GM12878 (cell line): ENCODE results near the gene UBE2QL1. TPM values are rescaled to one million over a fixed set of nuclear protein-coding genes. Genes with fewer than 3 reads are reported as not detected.

Source experiments
- ATAC-seq: fragments of 200-7000 bp; cut with Tn5 transposase; 3 replicates; pipeline ENCODE4 v1.9.1; 2020; ENCODE audit warnings: mild to moderate bottlenecking, moderate library complexity
- BruUV-seq: library from RNA; stranded (reverse); fragments of 400-500 nt; replicated peaks from 2 replicates; lab custom pipeline; 2021; lab: Mats Ljungman, UMichigan
- CTCF ChIA-PET: fragments of 300-600 bp; sonication (Branson Sonifier 250); formaldehyde crosslinking; extraction: SDS; loops from one replicate; lab custom pipeline; 2021; ENCODE audit warnings: inconsistent platforms; lab: Yijun Ruan, JAX
- POLR2A ChIA-PET: fragments of 350-600 bp; formaldehyde crosslinking; extraction: SDS; loops from one replicate; lab custom pipeline; 2021; ENCODE audit warnings: inconsistent platforms; lab: Charles Lee
- RAD21 ChIA-PET: fragments of 300-600 bp; sonication (Branson Sonifier 250); formaldehyde crosslinking; loops from one replicate; lab custom pipeline; 2023; ENCODE audit warnings: antibody characterized with exemption; ENCODE audit not compliant: unreplicated experiment; lab: Charles Lee
- SMC1A ChIA-PET: fragments of 300-600 bp; sonication (Branson Sonifier 250); formaldehyde crosslinking; loops from one replicate; lab custom pipeline; 2023; ENCODE audit not compliant: unreplicated experiment, uncharacterized antibody; lab: Charles Lee
- DNase-seq: peaks from one replicate; pipeline ENCODE4 v3.0.0-alpha.2; 2011; ENCODE audit warnings: low read depth, low spot score
- FAIRE-seq: peaks from 3 replicates; lab custom pipeline; 2011; peaks lifted over from hg19 to GRCh38; lab: Jason Lieb, UNC
- H2AFZ ChIP-seq: 2 replicates; pipeline ENCODE4 v1.6.0; 2011; ENCODE audit warnings: low read depth, low read length, control low read depth; ENCODE audit not compliant: control insufficient read depth
- H3K27ac ChIP-seq: 2 replicates; pipeline ENCODE4 v1.5.1; 2011; ENCODE audit warnings: control low read depth; ENCODE audit not compliant: control insufficient read depth, insufficient read depth
- H3K27me3 ChIP-seq, 2 experiments: replicated peaks in 1 of 2; 2 replicates each; pipeline versions ENCODE4 v1.6.0 to v1.6.1; 2011; ENCODE audit warnings: low read length in 1 of 2; ENCODE audit not compliant: control insufficient read depth in 2 of 2, insufficient read depth in 2 of 2
- H3K36me3 ChIP-seq, 2 experiments: 2 replicates each; pipeline ENCODE4 v1.5.1; 2011; ENCODE audit warnings: low read length in 1 of 2; ENCODE audit not compliant: control insufficient read depth in 2 of 2, insufficient read depth in 2 of 2
- H3K4me1 ChIP-seq: 2 replicates; pipeline ENCODE4 v1.6.1; 2011; ENCODE audit warnings: mild to moderate bottlenecking, low read length, moderate library complexity, mixed read lengths; ENCODE audit not compliant: control insufficient read depth, insufficient read depth
- H3K4me2 ChIP-seq: 2 replicates; pipeline ENCODE4 v1.6.0; 2011; ENCODE audit warnings: control low read depth; ENCODE audit not compliant: control insufficient read depth, insufficient read depth
- H3K4me3 ChIP-seq: fragments of 200-600 bp; sonication (generic); 2 replicates; pipeline ENCODE4 v1.5.1; 2016
- H3K79me2 ChIP-seq: 2 replicates; pipeline ENCODE4 v1.6.0; 2011; ENCODE audit warnings: low read length; ENCODE audit not compliant: control insufficient read depth, insufficient read depth
- H3K9ac ChIP-seq: 2 replicates; pipeline ENCODE4 v1.8.0; 2011; ENCODE audit warnings: low read length, control low read depth, mixed read lengths; ENCODE audit not compliant: control insufficient read depth, insufficient read depth
- H3K9me3 ChIP-seq: replicated peaks from 3 replicates; pipeline ENCODE4 v1.5.1; 2011; ENCODE audit warnings: mild to moderate bottlenecking, low read length; ENCODE audit not compliant: control insufficient read depth, insufficient read depth
- H4K20me1 ChIP-seq: 2 replicates; pipeline ENCODE4 v1.6.0; 2011; ENCODE audit not compliant: control insufficient read depth, insufficient read depth
- CBFB ChIP-seq: IDR thresholded peaks from 2 replicates; pipeline ENCODE4 v1.6.1; 2016; ENCODE audit warnings: antibody characterized with exemption, low read depth
- CREM ChIP-seq: IDR thresholded peaks from 2 replicates; pipeline ENCODE4 v1.6.1; 2014; ENCODE audit warnings: antibody characterized with exemption, low read depth
- DPF2 ChIP-seq: fragments of 450-650 bp; IDR thresholded peaks from 2 replicates; pipeline ENCODE4 v1.6.1; 2017; ENCODE audit warnings: mild to moderate bottlenecking
- JUND ChIP-seq: IDR thresholded peaks from 2 replicates; pipeline ENCODE4 v1.6.1; 2012; ENCODE audit warnings: low read depth, mild to moderate bottlenecking, low read length, improper control_type of control experiment, moderate library complexity
- MTA2 ChIP-seq: fragments of 450-650 bp; IDR thresholded peaks from 2 replicates; pipeline ENCODE4 v1.6.1; 2016; ENCODE audit warnings: low read depth, mild to moderate bottlenecking, moderate library complexity
- MTA3 ChIP-seq: IDR thresholded peaks from 2 replicates; pipeline ENCODE4 v1.6.1; 2012; ENCODE audit warnings: low read length, inconsistent platforms, borderline replicate concordance
- PAX5 ChIP-seq: IDR thresholded peaks from 2 replicates; pipeline ENCODE4 v1.6.1; 2011; ENCODE audit warnings: low read depth, low read length, borderline replicate concordance
- PML ChIP-seq: IDR thresholded peaks from 2 replicates; pipeline ENCODE4 v1.6.1; 2012; ENCODE audit warnings: low read length, inconsistent platforms
- ZNF384 ChIP-seq: IDR thresholded peaks from 2 replicates; pipeline ENCODE4 v1.6.1; 2012; ENCODE audit warnings: low read depth, mild to moderate bottlenecking, low read length, improper control_type of control experiment, borderline replicate concordance
- WGBS: methylation state at CpG from one replicate; pipeline ENCODE4 v1.1.6; 2016; ENCODE audit warnings: low lambda C conversion rate; ENCODE audit not compliant: insufficient replicate concordance, insufficient coverage; ENCODE audit errors: missing lambda C conversion rate; 5-methylcytosine and 5-hydroxymethylcytosine counted together
- in situ Hi-C: fragments of 300-500 bp; cut with MboI; formaldehyde crosslinking; loops from 9 replicates; pipeline ENCODE4 v1.14.3; 2018; ENCODE audit warnings: mixed read lengths
- intact Hi-C: fragments of 100-400 bp; cut with micrococcal nuclease; formaldehyde crosslinking; loops from one replicate; pipeline ENCODE4 v1.14.2; 2022; ENCODE audit not compliant: unreplicated experiment
- polyA plus RNA-seq, 11 experiments: library from polyadenylated mRNA; depleted of rRNA in 4 of 11; unstranded in 6 of 11; stranded (reverse) in 5 of 11; fragments of >200 nt; fragmentation: Nextera tagmentation in 4 of 11; fragmentation: Illumina TruSeq in 1 of 11; extraction: Ambion mirVana in 4 of 11; extraction: Trizol in 1 of 11; gene quantifications; 1 replicate in 1 of 11; 2 replicates in 10 of 11; pipeline versions ENCODE4 v1.2.1 to v1.2.3, GENCODE V29; 2011 to 2016; ENCODE audit warnings: inconsistent platforms in 2 of 11, missing spikeins in 2 of 11, low read depth in 1 of 11
- total RNA-seq, 4 experiments: library from RNA; depleted of rRNA in 3 of 4; stranded (reverse); fragments of >200 nt in 3 of 4; fragmentation: Illumina TruSeq in 1 of 4; extraction: Trizol in 1 of 4; gene quantifications; 2 replicates each; pipeline versions ENCODE4 v1.2.1 to v1.2.3, GENCODE V29; 2013 to 2021
- TF ChIP-seq, protein P1 (sequence below): fragments of 450-650 bp; IDR thresholded peaks from 2 replicates; pipeline ENCODE4 v1.6.1; 2017; ENCODE audit warnings: borderline replicate concordance
- TF ChIP-seq, protein P2 (sequence below): fragments of 450-650 bp; IDR thresholded peaks from 2 replicates; pipeline ENCODE4 v1.6.1; 2014; ENCODE audit warnings: mild to moderate bottlenecking
- TF ChIP-seq, protein P3 (sequence below): IDR thresholded peaks from 2 replicates; pipeline ENCODE4 v1.6.1; 2012; ENCODE audit warnings: low read depth, low read length, improper control_type of control experiment
- TF ChIP-seq, protein P4 (sequence below): fragments of 450-650 bp; formaldehyde crosslinking; IDR thresholded peaks from 2 replicates; pipeline ENCODE4 v1.4.0; 2020; ENCODE audit warnings: mild to moderate bottlenecking, moderate library complexity

The UBE2QL1 gene
- total and polyA plus RNA-seq, 10 of the 15 experiments (the other 5 are each of a cell fraction or from before 2014, with no cell fraction given): 0.03 to 0.62 (median 0.04) TPM; not detected in 6

DNA sequence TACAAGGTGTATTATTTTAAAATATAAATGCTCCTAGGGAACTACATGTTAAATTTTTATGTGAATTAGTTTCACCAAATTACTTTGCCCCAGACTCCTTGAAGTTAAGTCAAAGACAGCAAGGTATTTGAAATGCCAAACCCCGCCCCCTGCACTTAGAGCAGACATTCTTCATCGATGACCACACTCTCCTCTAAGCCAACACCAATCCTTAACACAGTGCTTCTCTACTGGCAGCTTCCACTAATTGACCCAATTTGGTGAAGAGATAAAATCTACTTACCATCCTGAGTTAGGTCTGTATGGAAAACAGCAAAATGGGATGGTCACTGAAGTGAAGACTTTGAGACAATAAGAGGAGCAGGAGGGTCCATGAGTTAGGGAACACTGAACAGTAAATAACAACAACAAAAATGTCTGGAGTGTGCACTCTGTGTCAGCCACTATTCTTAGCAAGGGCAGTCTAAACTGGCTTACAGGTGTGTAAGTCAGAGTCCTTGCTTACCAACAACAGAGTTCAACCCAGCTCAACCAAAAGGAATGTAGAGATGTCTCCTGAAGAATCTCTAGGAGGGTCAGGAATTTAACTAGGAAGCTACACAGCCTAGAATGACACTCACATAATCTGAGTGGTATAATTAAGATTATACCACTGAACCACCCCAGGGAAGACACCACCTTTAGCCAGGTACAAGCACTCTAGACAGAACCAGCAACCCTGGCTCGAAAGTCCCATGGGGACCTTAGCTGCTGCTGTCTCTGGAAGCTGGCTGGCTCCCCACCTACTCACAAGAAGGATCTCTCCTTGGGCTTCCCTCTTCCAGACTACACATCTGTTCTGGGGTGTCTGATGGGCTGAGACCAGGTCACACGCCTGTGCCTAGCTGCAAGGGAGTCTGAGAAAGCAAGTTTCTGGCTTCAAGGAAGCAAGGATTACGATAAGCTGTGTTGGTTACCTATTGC is 8.8 kb upstream of the UBE2QL1 start:
- no TSS peak for BruUV-seq
- Histone ChIP-seq H2AFZ (no peak overlapping the region), H3K27me3 (peaks cover 1 to 4% of the 10 kb centered on the region in 2 experiments; a peak in 1 of 4 replicates), H3K4me1 (no peaks in the 10 kb centered on the region), H4K20me1 (no peaks in the 10 kb centered on the region), H3K79me2 (no peaks in the 10 kb centered on the region), H3K27ac (no peak overlapping the region), H3K9ac (no peak overlapping the region), H3K4me2 (no peak overlapping the region), H3K36me3 (no peaks in the 10 kb centered on the region), H3K4me3 (no peak overlapping the region), H3K9me3 (no peaks in the 10 kb centered on the region; the same call in 2 of the 3 replicates)
- DNase-seq (no peak), ATAC-seq (no peak), FAIRE-seq (no peak)
- intact Hi-C loops (no loop called here), in situ Hi-C loops (no loop called here)
- 33% methylated on average over 5 of the region's 5 CpGs for WGBS
- POLR2A ChIA-PET: no interaction called here
- CTCF ChIA-PET: no interaction called here
- RAD21 ChIA-PET: no interaction called here
- SMC1A ChIA-PET: interaction anchor here (0.9 kb wide), 1 partner anchor 44 kb away, joined by 3 read pairs; no protein-coding TSS in a partner anchor
- TF ChIP-seq CBFB (no peak), MTA2 (no peak), MTA3 (no peak), CREM (no peak), PAX5 (no peak), ZNF384 (no peak), PML (no peak), DPF2 (no peak), JUND (no peak)
- TF ChIP-seq, protein P1, sequence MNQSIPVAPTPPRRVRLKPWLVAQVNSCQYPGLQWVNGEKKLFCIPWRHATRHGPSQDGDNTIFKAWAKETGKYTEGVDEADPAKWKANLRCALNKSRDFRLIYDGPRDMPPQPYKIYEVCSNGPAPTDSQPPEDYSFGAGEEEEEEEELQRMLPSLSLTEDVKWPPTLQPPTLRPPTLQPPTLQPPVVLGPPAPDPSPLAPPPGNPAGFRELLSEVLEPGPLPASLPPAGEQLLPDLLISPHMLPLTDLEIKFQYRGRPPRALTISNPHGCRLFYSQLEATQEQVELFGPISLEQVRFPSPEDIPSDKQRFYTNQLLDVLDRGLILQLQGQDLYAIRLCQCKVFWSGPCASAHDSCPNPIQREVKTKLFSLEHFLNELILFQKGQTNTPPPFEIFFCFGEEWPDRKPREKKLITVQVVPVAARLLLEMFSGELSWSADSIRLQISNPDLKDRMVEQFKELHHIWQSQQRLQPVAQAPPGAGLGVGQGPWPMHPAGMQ: no peak
- TF ChIP-seq, protein P2, sequence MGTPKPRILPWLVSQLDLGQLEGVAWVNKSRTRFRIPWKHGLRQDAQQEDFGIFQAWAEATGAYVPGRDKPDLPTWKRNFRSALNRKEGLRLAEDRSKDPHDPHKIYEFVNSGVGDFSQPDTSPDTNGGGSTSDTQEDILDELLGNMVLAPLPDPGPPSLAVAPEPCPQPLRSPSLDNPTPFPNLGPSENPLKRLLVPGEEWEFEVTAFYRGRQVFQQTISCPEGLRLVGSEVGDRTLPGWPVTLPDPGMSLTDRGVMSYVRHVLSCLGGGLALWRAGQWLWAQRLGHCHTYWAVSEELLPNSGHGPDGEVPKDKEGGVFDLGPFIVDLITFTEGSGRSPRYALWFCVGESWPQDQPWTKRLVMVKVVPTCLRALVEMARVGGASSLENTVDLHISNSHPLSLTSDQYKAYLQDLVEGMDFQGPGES: no peak
- TF ChIP-seq, protein P3, sequence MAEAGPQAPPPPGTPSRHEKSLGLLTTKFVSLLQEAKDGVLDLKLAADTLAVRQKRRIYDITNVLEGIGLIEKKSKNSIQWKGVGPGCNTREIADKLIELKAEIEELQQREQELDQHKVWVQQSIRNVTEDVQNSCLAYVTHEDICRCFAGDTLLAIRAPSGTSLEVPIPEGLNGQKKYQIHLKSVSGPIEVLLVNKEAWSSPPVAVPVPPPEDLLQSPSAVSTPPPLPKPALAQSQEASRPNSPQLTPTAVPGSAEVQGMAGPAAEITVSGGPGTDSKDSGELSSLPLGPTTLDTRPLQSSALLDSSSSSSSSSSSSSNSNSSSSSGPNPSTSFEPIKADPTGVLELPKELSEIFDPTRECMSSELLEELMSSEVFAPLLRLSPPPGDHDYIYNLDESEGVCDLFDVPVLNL: no peak
- TF ChIP-seq, protein P4, sequence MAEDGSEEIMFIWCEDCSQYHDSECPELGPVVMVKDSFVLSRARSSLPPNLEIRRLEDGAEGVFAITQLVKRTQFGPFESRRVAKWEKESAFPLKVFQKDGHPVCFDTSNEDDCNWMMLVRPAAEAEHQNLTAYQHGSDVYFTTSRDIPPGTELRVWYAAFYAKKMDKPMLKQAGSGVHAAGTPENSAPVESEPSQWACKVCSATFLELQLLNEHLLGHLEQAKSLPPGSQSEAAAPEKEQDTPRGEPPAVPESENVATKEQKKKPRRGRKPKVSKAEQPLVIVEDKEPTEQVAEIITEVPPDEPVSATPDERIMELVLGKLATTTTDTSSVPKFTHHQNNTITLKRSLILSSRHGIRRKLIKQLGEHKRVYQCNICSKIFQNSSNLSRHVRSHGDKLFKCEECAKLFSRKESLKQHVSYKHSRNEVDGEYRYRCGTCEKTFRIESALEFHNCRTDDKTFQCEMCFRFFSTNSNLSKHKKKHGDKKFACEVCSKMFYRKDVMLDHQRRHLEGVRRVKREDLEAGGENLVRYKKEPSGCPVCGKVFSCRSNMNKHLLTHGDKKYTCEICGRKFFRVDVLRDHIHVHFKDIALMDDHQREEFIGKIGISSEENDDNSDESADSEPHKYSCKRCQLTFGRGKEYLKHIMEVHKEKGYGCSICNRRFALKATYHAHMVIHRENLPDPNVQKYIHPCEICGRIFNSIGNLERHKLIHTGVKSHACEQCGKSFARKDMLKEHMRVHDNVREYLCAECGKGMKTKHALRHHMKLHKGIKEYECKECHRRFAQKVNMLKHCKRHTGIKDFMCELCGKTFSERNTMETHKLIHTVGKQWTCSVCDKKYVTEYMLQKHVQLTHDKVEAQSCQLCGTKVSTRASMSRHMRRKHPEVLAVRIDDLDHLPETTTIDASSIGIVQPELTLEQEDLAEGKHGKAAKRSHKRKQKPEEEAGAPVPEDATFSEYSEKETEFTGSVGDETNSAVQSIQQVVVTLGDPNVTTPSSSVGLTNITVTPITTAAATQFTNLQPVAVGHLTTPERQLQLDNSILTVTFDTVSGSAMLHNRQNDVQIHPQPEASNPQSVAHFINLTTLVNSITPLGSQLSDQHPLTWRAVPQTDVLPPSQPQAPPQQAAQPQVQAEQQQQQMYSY (CRISPR knock-in tag): no peak
